ENCODE measurements around the gene NEDD4. TPM values are rescaled to one million over a fixed set of nuclear protein-coding genes. Genes with fewer than 3 reads are reported as not detected.
"Not testable (repeated sequence)": the region's sequence is repeated elsewhere in the genome, so short reads cannot be mapped to it uniquely, and the experiment has no call there.

The NEDD4 gene
- total RNA-seq, 1 donor from 2014 or later: 55.4 TPM

- H3K36me3 ChIP-seq (ENCODE audit: insufficient read depth, low read length); H2AFZ ChIP-seq (ENCODE audit: low read depth, low read length); H3K27ac ChIP-seq (ENCODE audit: low read depth, low read length); H3K4me1 ChIP-seq (ENCODE audit: insufficient read depth, low read length); H3K4me3 ChIP-seq (ENCODE audit: insufficient read depth, low read depth, low read length); H3K9me3 Mint-ChIP-seq (ENCODE audit: unreplicated experiment); H3K4me2 ChIP-seq (ENCODE audit: low read length); H3K27me3 Mint-ChIP-seq (ENCODE audit: low read depth, unreplicated experiment); H3K9me3 ChIP-seq (ENCODE audit: insufficient read depth, low read depth, low read length); H3K27me3 ChIP-seq (ENCODE audit: insufficient read depth, low read length); H3K27ac Mint-ChIP-seq (ENCODE audit: unreplicated experiment); H3K4me3 Mint-ChIP-seq (ENCODE audit: unreplicated experiment); DNase-seq (ENCODE audit: low read depth); H3K79me2 ChIP-seq (ENCODE audit: insufficient read depth, low read length); H4K20me1 ChIP-seq (ENCODE audit: insufficient read depth, low read length); H3K36me3 Mint-ChIP-seq (ENCODE audit: low read depth, unreplicated experiment); H3K9ac ChIP-seq (ENCODE audit: low read length); FAIRE-seq: not testable (repeated sequence)
- H3K4me1 Mint-ChIP-seq (ENCODE audit: low read depth, unreplicated experiment): peaks cover 16% of the 10 kb centered on the region
Measured at GRCh38 chr15:56003777-56004176, 10.4 kb upstream of the NEDD4 start.

- H3K79me2 ChIP-seq (ENCODE audit: insufficient read depth, low read length); H3K36me3 ChIP-seq (ENCODE audit: insufficient read depth, low read length); H3K9me3 ChIP-seq (ENCODE audit: insufficient read depth, low read depth, low read length); H3K4me3 ChIP-seq (ENCODE audit: insufficient read depth, low read depth, low read length); DNase-seq (ENCODE audit: low read depth); H3K27ac Mint-ChIP-seq (ENCODE audit: unreplicated experiment); H3K36me3 Mint-ChIP-seq (ENCODE audit: low read depth, unreplicated experiment); H2AFZ ChIP-seq (ENCODE audit: low read depth, low read length); H3K4me2 ChIP-seq (ENCODE audit: low read length); H3K4me3 Mint-ChIP-seq (ENCODE audit: unreplicated experiment); H3K27me3 ChIP-seq (ENCODE audit: insufficient read depth, low read length); H3K27me3 Mint-ChIP-seq (ENCODE audit: low read depth, unreplicated experiment); H4K20me1 ChIP-seq (ENCODE audit: insufficient read depth, low read length); H3K9me3 Mint-ChIP-seq (ENCODE audit: unreplicated experiment); H3K27ac ChIP-seq (ENCODE audit: low read depth, low read length); H3K9ac ChIP-seq (ENCODE audit: low read length); FAIRE-seq; H3K4me1 ChIP-seq (ENCODE audit: insufficient read depth, low read length): not testable (repeated sequence)
- peaks cover 16% of the 10 kb centered on the region for H3K4me1 Mint-ChIP-seq (ENCODE audit: low read depth, unreplicated experiment)
Measured at GRCh38 chr15:56003277-56003676, 9.9 kb upstream of the NEDD4 start.

- Histone ChIP-seq H4K20me1 (ENCODE audit: insufficient read depth, low read length) (no peaks in the 10 kb centered on the region), H3K9me3 (ENCODE audit: insufficient read depth, low read depth, low read length) (no peaks in the 10 kb centered on the region), H3K79me2 (ENCODE audit: insufficient read depth, low read length) (no peaks in the 10 kb centered on the region), H3K27ac (ENCODE audit: low read depth, low read length) (no peak overlapping the region), H3K27me3 (ENCODE audit: insufficient read depth, low read length) (no peaks in the 10 kb centered on the region), H3K4me3 (ENCODE audit: insufficient read depth, low read depth, low read length) (no peak overlapping the region), H3K4me1 (ENCODE audit: insufficient read depth, low read length) (no peaks in the 10 kb centered on the region), H3K9ac (ENCODE audit: low read length) (no peak overlapping the region), H3K36me3 (ENCODE audit: insufficient read depth, low read length) (no peaks in the 10 kb centered on the region), H2AFZ (ENCODE audit: low read depth, low read length) (no peak overlapping the region), H3K4me2 (ENCODE audit: low read length) (no peak overlapping the region)
- Mint-ChIP-seq H3K4me3 (ENCODE audit: unreplicated experiment) (no peak overlapping the region), H3K27me3 (ENCODE audit: low read depth, unreplicated experiment) (no peaks in the 10 kb centered on the region), H3K27ac (ENCODE audit: unreplicated experiment) (no peak overlapping the region), H3K4me1 (ENCODE audit: low read depth, unreplicated experiment) (peaks cover 13% of the 10 kb centered on the region), H3K9me3 (ENCODE audit: unreplicated experiment) (peaks cover 3% of the 10 kb centered on the region), H3K36me3 (ENCODE audit: low read depth, unreplicated experiment) (no peaks in the 10 kb centered on the region)
- no peak for TF ChIP-seq CTCF (IDR thresholded peaks at IDR 0.05; ENCODE audit: insufficient read depth, low read depth, low read length)
- TF ChIP-seq EZH2 (IDR thresholded peaks at IDR 0.05; ENCODE audit: insufficient read depth, low read length): no peak
- FAIRE-seq: no peak
- DNase-seq (ENCODE audit: low read depth): no peak
Measured at GRCh38 chr15:56001471-56002078, 8.2 kb upstream of the NEDD4 start.

Measured in astrocyte (in vitro differentiated cells and primary cell).